SKM-1 treated with dmso at 0.1 percent for 144 hours (cell line): Measurements from ENCODE around the gene ZKSCAN1.
A peak's percentile ranks its signal among the peaks of the same experiment; 100 is the strongest.

Experiments
- DNase-seq: peaks from one replicate; lab custom pipeline; 2025; ENCODE audit not compliant: unreplicated experiment; lab: John Stamatoyannopoulos, UW

ZKSCAN1 gene

DNA sequence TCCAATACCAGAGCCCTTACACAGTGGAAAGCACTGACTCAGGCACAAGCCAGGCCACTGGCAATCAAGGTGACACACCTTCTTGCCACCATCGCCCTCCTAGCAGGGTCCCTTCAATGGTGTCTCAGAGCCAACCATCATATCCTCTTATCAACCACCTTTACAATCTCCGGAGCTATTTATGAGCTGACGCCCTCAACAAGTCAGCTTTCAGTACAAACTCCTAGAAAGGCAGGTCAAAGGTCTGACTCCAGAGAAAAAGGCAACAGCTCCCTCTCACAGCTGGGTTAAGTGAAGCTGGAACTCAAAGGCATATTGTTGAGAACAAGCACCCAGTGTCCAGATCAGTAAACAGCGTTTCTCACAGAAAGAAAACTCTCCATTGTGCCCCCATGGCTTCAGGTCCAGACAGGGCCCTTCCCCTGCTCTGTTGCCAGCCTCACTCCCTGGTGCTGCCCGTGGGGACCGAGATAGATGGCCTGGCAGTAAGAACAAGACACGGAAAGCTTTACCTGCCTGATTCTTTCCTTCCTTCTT is 63.7 kb downstream of the ZKSCAN1 start:
- DNase-seq = no peak

DNA sequence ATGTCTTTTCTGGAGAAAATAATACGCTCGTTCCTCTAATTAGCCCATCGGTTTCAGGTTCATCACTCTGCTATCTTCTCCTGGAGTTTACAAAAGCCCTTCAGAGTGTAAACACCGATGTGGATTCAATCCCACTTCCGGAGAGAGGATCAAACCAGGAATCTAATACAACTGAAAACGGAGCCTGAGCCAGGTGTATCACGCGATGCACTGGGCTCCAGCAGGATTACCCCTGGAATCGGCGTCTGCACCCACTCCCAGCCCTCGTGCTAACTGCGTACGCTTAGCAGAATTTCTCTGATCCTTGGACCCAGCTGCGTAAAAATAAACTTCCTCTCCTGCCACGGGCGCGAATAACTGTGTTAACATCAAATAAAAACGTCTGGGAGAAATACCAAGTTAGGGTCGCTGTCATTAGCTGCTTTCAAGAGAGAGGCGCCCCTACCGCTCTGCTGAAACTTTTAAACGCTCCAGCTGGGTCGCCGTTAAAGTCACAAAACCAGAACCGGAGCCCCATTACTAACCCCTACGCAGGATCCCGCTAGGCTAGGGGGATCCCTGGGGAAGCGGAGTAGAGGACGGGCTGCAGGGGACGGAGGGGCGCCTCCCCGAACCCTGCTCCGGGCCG is 65.6 kb downstream of the ZKSCAN1 start:
- DNase-seq = no peak

DNA sequence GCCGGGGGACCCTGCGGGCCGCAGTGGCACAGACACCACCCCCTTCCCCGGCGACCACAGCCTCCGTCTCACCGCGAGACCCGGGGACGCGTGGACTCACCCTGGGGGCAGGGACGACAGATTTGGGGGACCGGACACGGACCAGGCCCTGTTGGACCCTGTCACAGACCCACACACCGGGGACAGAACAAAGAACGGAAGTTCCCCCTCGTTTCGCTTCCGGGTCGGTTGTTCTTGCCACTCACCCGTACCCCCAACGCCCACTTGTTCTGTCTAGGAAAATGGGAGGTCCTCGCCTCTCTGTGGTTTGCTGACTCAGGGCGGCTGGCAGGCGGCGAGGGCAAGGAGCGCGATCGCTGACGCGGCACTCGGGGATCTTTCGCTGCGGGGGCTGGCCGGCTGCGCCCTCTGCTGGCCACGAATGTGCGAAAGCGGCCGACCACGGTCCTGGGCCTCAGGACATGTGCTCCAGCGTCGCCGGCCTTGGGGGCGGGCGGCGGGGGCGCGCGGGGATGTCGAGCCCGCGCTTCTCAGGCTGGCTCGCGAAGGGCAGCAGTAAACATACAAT is 66.2 kb downstream of the ZKSCAN1 start, which contains the start of gene ZNF3:
Gene ZNF3 (minus strand): TSS at position 189 of the 568 bp plus-strand sequence. CDS start 4,366 bp downstream, outside the sequence.
- peak; percentile 97 for DNase-seq

DNA sequence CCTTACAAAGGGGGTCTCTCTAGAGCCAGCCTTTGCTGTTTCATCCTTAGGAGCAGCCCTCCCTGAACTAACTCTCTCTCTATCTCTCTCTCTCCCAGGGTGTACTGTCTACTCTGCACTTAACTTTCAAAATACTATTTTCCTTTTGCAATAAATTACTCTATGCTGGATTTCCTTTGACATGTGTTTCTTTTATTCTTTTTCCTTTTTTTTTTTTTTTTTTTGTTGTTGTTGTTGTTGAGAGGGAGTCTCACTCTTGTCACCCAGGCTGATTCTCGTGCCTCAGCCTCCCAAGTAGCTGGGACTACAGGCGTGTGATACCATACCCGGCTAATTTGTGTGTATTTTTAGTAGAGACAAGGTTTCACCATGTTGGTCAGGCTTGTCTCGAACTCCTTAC is 67.6 kb downstream of the ZKSCAN1 start:
- DNase-seq = no peak

DNA sequence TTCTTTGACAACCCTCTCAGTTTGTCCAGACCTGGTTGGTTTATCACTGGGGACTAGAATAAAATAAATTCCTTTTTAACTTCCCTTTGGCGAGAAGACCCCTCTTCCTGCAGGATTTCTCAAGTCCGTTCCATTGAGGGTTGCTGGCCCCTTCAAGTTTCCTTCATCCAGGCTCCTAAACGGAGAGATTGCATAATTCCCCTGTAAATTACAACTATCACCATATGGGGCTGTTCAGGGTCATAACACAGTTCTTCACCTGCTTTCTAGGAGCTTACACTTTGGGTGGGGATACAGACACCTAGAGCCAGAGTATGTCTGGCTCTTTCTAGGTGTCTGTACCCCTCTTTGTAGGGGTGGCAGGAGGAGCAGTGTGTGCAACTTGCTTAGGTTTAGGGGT is 70.1 kb downstream of the ZKSCAN1 start:
- no peak for DNase-seq

DNA sequence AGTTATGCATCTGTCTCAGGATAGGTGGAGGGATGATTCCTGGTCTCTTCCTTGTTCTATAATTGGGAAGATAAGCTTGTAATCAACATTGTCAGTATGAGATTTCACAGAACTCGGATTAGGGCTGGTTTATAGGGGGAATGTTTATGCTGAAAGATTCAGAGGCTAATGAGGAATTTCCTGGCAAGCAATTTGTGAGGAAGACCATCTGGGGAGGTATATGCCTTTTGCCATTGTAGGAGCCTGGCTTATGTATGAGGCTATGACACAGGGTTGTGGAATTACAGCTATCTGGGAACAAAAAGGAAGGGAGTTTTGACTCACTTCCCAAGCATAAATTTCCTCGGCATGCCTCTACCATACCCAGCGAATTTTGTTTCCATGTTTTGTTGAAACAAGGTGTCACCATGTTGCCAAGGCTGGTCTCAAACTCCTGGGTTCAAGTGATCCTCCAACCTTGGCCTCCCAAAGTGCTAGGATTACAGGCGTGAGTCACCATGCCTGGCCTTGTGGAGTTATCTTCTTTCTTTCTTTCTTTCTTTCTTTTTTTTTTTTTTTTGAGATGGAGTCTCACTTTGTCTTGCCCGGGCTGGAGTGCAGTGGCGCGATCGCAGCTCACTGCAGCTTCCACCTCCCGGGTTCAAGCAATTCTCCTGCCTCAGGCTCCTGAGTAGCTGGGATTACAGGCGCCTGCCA is 71.8 kb downstream of the ZKSCAN1 start:
- DNase-seq = no peak

DNA sequence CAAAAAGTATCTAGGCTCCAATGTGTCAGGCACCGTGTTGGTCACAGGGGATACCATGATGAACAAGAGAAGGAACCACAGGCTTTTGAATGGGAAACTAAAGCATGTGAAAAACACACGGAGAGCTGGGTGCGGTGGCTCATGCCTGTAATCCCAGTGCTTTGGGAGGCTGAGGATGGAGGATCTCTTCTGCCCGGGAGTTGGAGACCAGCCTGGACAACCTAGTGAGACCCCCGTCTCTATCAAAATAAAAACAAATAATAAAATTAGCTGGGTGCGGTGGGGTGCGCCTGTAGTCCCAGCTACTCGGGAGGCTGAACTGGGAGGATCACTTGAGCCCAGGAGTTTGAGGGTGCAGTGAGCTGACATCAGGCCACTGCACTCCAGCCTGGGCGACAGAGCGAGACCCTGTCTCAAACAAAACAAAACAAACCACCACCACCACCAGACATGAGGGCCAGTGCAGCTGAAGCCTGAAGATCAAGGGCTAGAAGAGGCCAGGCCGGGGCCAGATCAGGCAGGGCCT is 72.8 kb downstream of the ZKSCAN1 start:
- no peak for DNase-seq

DNA sequence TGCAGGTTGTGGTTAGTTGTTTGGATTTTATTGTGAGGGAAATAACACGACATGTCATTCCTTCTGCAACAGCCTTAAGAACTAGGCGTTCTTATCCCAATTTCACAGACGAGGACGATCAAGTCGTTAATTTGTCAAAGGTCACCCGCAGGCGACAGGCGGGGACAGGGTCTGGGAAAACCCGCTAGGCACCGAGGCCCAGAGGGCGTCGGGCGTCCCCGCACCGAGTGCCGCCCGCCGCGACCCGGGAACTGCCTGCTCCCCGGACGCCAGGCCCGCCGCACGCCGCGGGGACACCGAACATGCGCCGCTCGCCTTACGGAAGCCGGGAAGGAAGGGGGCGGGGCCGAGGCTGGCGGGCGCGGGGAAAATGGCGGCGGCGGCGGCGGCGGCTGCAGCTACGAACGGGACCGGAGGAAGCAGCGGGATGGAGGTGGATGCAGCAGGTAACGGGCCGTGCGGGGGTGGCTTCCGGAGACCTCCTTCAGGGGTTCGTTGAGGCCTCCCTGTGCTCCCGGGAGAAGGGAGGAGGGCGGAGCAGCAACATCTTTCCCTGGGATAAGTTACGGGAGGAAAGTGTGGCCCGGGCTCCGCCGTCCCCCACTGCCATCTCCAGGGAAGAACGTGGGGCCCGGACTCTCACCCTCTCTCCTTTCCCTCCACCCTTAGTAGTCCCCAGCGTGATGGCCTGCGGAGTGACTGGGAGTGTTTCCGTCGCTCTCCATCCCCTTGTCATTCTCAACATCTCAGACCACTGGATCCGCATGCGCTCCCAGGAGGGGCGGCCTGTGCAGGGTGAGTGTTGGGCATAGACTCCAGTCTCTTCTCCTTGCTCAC is 73.4 kb downstream of the ZKSCAN1 start, which contains the start of gene COPS6:
Gene COPS6 (plus strand): TSS at position 349 of the 837 bp plus-strand sequence. CDS start 22 bp downstream, at position 371.
- DNase-seq = peak; percentile 63

DNA sequence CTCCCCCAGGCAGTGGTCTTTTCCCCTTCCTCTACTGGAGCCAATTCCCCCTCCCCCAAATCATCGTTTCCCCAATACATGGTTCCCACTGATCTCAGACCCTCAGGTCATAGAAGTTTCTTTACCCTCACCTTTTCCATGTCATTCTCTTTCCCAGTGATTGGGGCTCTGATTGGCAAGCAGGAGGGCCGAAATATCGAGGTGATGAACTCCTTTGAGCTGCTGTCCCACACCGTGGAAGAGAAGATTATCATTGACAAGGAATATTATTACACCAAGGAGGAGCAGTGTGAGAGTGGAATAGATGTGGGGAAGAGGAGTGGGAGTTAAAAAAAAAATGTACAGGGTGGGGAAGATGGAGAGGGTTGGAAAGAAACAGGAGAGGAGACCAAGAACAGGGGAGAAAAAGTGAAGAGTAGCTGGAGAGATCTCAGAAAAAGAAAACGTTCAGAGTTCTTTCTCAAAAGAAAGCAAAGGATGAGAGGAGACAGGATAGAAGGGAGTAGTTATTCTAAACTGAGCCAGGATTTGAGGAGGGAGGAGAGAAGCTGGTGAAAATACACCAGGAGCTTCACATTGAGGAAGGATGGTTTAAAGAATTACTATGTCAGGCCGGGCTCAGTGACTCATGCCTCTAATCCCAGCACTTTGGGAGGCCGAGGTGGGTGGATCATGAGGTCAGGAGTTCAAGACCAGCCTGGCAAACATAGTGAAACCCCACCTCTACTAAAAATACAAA is 74.2 kb downstream of the ZKSCAN1 start:
- DNase-seq = no peak

DNA sequence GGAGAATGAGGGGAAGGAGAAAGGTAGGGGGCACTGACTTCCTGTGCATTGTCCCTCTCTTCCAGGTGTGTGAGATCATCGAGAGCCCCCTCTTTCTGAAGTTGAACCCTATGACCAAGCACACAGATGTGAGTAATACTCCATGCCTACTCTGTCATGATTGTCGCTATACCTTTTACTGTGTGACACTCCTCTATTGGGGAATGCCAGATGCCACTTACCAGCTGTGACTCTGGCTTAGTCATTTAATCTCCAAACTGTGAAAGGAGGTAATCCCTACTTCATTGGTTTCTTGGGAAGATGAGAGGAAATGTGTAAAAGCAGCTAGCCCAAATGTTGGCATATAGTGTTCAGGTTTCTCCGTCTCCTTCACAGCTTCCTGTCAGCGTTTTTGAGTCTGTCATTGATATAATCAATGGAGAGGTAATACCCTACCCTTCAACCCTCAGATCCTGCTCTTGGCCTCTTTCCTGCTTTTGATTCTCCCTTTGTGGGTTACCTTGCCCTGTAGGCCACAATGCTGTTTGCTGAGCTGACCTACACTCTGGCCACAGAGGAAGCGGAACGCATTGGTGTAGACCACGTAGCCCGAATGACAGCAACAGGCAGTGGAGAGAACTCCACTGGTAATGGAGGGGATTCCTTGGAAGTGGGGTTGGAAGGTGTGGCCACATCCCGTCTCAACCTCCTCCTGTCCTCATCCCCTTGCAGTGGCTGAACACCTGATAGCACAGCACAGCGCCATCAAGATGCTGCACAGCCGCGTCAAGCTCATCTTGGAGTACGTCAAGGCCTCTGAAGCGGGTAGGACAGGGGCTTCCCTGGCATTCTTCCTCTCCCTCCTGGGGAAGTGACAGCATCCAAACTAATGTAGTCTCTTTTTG is 75.4 kb downstream of the ZKSCAN1 start:
- DNase-seq = no peak
